ENCODE measurements around the gene ZNF883.
"Not testable (repeated sequence)": the region's sequence is repeated elsewhere in the genome, so short reads cannot be mapped to it uniquely, and the experiment has no call there.

DNA sequence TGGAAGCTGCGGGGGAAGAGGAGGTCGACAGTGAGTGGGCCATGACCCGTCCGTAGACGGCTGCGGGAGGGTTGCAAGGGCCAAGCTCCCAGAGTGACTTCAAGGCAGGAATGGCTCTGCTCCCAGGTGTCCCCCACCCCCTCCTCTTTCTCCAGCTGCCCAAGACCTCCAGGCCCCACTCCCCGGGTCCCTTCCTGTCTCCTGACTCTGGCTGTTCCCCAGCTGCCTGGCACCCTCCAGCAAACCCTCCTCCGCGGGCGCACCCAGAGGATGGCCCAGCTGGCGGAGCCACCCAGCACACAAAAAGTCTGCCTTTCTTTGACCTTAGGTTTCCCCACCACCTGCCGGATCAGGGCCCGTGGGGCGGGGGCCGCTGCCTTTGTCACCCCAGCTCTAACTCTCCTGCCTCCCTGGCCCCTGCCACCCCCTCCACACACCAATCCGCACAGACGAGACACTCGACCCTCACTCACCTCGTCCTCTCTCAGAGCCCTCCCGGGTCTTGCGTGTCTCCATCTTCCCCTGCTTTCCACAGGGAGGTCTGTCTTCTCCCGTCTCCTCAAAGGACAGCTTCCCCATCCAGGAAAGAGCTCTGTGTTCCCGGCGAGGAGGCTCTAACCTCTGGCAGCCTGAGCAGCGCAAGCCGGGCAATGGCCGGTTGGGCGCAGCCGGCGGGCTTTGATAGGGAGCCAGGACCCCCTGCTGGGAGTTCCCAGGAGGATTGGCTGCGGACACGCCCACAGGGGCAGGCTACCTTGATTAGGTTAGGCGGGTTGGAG is 49.3 kb upstream of the ZNF883 start:
- TF ChIP-seq, protein P1, sequence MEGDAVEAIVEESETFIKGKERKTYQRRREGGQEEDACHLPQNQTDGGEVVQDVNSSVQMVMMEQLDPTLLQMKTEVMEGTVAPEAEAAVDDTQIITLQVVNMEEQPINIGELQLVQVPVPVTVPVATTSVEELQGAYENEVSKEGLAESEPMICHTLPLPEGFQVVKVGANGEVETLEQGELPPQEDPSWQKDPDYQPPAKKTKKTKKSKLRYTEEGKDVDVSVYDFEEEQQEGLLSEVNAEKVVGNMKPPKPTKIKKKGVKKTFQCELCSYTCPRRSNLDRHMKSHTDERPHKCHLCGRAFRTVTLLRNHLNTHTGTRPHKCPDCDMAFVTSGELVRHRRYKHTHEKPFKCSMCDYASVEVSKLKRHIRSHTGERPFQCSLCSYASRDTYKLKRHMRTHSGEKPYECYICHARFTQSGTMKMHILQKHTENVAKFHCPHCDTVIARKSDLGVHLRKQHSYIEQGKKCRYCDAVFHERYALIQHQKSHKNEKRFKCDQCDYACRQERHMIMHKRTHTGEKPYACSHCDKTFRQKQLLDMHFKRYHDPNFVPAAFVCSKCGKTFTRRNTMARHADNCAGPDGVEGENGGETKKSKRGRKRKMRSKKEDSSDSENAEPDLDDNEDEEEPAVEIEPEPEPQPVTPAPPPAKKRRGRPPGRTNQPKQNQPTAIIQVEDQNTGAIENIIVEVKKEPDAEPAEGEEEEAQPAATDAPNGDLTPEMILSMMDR (IDR thresholded peaks at IDR 0.05) = not testable (repeated sequence)
- TF ChIP-seq POLR2A (IDR thresholded peaks at IDR 0.05) = not testable (repeated sequence)

All from uterus (tissue), 2 donors.